HG03095 (cell line): Measurements from ENCODE around the gene A4GNT.
"Not testable (repeated sequence)": the region's sequence is repeated elsewhere in the genome, so short reads cannot be mapped to it uniquely, and the experiment has no call there.

Experiments
- ATAC-seq: cut with Tn5 transposase; IDR thresholded peaks from one replicate; pipeline ENCODE4 v1.9.1; 2021; ENCODE audit warnings: moderate library complexity; ENCODE audit not compliant: unreplicated experiment

Gene A4GNT

DNA sequence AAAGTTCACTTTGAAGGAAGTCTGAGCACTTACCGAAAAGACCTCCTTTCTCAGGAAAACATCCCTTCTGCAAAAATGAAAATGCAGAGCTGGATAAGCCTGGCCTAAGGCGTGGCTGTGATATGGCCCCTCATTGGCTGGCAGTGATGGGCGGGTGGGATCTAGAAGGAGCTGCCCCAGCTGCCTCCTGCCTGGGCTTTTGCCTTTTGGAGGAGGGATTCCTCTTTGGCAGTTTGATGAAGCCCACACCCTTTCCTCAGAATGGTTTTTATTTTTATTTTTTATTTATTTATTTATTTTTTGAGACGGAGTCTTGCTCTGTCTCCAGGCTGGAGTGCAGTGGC, 12.8 kb downstream of the A4GNT start:
- ATAC-seq, result no peak

DNA sequence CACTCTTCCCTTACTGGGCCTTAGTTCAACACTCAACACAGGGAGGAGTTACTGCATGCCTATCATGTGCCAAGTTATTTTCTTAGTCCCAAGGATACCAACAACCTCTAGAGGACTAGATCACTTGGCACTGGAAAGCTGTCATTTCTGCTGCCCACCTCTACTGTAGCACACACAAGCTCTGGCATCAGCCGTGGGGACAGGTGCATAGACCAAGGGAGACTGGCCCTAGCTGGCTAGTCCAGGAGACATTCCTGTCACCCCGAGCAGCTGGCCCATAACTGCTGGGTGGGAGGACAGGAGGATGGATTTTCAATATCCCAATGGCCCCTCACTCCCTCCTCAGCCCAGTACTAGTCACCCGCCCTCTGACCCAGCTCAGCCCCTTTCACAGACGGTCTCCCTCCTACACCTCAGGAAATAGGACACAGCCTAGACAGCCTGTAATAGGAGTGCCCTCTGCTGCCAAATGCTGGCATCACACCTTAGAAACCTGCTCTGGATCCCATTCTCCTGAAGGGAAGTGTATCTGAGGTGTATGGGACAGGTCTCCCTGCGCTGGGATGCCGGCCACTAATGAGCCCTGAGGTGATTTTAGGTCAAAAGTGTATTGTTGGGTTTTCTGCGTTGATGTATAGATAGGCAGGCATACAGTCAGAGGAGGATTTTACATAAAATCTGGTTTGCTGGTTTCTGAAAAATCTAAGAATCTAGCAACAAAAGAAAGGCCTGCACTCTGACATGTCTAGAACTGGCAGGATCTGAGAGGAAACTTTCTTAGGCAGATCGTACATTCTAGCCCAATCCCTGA, 13.4 kb downstream of the A4GNT start:
- ATAC-seq, result peak; percentile 65

DNA sequence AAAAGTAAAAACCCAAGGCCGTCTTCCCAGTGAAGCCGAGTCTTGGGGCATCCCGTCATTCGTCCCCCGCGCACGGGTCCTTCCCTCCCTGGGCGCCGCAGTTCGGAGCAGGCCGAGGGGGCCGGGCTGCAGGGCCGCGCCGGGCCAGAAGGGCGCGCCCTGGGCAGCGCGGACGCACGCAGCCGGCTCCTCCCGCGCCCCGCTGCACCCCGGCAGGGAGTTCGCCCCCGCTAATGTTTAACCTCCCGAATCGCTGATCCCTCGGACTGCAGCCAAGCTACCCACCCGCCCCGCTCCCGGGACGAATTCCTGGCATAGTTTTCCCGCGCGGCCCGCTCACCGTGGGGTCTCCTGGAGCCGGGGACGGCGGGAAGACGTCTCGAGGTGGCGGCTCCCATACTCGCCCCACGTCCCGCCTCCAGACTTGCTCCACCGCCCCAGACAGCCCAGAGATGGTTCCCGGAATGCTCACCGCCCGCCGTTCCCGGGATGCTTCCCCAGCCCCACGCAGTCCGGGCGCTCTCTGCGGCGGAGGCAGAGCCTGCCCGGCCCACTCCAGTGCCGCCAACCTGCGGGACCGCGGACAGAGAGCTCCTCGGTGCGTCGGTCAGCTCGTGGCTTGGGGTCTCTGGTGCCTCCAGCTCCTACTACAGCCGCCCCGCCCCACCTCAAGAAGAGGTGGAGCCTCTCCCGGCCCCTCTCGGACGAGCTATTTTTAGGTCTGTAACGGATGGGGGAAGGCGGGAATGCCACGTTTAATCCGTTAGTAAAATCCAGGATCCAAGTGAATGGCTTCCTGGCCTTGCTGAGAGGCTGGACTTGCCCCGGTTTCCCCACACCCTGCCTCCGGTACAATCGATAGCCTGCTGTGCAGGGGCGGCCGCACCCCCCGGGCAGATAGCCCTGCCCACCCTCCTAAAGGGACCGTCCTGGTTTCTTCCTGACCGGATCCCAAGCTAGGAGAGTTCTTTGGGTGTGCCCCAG, 16.9 kb downstream of the A4GNT start, which contains the start of gene DZIP1L:
DZIP1L (minus strand) TSS at position 621 of the 984 bp plus-strand sequence. CDS start 11,637 bp downstream, outside the sequence.
- peak; percentile 79 for ATAC-seq

DNA sequence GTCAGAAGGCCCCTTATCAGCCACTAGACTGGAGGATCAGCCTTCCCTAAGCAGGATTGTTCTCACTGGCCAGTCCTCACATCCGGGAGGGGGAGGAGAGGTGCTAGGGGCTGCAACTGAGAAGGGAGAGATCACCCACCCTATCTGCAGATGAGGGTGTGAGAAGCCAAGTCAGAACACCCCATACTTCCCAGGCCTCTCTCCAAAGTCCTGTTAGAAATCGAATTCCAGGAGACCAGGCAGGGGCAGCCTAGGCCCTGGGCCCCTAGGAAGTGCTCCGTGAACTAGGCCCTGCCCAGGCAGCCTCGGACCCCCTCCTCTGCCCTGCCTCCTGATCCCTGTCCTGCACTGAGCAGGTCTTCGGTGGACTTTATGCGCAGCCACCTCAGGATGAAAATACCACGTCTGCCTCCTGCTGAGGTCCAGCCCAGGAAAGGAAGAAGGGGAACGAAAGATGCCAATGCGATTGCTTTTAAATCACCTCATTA, 17.7 kb downstream of the A4GNT start:
- ATAC-seq, result no peak

DNA sequence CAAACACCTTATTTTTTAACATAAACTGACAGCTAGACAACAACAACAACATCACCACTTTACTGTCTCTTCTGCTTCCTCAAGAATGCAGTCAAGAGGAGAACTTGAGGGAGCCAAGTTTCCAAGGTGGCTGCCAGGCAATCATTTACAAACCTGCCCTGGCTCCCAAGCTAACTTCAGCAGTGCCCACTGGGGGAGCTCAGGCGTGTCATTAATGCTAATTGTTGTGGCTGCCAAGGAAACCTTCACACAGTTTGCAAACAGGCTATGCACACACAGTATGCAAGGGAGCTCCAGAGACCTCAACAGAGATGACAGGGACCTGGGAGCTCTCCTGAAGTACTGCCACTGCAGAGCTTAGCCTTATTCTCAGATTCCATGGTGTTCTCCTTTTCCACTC, 18.9 kb downstream of the A4GNT start:
- no peak for ATAC-seq

DNA sequence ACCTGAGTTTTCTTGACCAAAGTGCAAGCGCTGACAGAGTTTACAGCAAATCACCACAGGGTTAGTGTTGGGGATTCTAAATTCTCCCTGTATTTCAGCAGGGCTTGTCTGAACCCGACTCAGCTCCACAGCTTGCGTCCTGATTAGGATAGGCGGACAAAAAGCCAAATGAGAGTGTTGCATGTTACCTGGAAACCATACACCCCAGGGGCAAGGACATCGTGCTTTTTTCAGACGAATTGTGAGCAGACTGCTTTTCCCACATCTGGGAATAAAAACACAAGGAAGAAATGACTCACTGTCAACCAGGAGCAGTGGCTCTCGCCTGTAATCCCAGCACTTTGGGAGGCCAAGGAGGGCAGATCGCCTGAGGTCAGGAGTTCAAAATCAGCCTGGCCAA, 19.8 kb downstream of the A4GNT start:
- no peak for ATAC-seq

DNA sequence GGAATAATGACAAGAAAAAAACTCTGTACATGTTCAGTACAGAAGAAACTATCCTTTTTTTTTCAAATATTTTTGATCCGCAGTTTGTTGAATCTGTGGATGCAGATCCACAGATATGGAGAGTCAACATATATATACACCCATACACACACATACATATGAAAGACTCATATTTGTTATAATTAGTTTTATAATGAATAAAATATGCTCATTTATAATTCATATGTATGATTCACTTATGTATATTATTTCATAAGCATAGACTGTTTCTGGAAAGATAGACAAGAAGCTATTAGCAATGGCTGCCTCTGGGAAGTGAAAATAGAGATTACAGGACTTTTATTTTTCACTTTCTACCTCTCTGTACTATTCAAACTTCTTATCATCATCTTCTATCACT, 26.6 kb downstream of the A4GNT start:
- ATAC-seq, result no peak

DNA sequence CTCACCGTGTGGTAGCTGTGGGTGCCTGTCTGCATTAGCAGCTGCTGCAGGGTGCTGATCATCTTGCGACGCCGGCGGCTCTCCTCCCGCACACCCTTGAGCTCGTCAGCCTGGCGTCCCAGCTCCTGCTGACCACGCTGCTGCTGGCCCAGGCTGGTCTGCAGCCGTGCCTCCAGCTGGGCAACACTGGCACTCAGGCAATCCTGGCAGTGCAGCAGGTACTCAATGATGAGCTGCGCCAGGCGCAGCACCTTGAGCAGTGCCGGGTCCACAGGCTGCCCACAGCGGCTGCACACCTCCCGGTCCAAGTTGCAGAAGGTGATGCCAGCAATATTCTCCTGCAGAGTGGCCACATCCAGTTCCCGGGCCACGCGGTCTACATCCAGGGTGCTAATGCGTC, 28.7 kb downstream of the A4GNT start:
- no peak for ATAC-seq

DNA sequence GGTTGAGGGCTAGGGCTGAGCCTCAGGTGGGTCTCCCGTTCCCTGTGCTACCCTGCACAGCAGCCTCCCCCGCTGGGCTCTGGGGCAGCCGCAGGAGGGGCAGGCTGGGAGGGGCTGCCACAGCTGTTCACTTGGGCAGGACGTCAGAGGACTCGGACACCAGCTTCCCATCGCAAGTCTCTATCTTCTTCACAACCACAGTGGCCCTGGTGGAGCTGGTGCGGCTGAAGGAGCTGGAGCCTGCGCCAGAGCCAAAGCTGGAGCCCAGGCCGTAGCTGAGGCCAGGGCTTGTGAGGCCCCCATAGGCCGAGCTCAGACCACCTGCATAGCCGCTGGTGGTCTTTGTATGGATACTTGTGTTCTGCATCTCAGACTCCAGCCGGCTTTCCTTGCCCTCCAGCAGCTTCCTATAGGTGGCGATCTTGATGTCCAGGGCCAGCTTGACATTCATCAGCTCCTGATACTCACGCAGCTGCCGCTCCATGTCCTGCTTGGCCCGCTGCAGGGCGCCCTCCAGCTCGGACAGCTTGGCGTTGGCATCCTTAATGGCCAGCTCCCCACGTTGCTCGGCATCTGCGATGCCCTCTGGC, 30.7 kb downstream of the A4GNT start:
- not testable (repeated sequence) for ATAC-seq

DNA sequence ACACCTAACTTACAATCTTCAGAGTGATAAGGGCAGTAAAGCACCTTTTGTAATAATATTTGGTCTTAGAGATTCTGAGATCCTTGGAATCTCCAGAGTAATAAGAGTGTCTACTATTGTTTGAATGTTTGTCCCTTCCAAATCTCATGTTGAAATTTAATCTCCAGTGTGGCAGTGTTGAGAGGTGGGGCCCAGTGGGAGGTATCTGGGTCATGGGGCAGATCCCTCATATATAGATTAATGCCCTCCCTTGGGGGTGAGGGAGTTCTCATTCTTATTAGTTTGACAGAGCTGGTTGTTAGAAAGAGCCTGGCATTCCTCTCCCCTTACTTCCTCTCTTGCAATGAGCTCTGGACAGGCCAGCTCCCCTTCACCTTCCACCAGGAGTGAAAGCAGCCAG, 32.8 kb downstream of the A4GNT start:
- no peak for ATAC-seq

DNA sequence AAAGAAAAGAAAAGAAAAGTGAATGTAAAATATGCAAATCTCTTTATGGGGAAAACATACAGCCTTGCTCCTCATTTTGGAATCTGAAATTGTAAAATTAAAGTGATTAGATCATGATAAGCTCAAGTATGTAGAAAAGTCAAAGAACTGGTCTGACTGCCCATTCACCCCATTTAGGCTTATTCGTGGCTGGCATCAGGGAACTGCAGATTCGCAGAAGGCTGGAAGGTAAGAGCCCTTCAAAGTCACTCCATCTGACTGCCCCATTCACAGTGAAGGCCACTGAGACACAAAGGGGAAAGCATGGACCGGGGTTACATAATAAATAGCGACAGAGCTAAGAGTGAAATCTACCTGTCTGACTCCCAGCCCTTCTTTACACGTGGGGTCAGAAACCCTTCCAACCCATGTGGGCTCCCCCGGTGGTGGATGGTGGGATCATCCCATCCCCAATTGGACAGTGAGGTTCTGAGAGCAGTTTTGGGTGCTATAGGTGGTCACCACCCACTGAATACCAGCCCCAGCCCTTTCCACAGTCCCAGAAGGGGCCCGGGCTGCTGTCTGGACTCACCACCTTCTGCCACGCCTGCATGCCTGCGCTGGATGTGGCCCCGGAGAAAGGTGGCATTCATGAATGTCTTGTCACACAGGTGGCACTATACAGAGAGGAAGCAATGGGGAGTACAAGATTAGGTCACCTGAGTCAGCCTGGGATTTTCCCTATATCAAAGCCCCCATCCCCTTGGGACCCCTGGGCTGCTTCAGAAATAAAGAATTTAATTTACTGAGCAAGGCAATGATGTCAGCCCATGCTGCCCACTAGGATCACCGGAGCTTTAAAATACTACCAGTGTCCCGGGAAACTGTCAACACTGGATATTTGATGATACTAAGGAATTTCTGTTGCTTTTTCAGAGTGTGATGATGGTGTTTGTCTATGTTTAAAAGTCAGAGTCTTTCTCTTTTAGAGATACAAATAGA, 34.7 kb downstream of the A4GNT start:
- ATAC-seq, result no peak

DNA sequence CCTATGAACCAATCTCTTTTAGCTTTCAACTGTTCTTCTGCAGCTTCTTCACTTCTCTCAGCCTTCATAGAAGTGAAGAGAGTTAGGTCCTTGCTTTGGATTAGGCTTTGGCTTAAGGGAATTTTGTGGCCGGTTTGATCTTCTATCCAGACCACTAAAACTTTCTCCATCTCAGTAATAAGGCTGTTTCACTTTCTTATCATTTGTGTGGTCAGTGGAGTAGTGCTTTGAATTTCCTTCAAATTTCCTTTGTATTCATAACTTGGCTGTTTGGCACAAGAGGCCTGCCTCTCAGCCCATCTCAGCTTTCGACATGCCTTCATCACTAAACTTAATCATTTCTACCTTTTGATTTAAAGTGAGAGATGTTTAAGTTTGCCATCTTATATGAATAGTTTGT, 38.5 kb downstream of the A4GNT start:
- ATAC-seq, result no peak

DNA sequence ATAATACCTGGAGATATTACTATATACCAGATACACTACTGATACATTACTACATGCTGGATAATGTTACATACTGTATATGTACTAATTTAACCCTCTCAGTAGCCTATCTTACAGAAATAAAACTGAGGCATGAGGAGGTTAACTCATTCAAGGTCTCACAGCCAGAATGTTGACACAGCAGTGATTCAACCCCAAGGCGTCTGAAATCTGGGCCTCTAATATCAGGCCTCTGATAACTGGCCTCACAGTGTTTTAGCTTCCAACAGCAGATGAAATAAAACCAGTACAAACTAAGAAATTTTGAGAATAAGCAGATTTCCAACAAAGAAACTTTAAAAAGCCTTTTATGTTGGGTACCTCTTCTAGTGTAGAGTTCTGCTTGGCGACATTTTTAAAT, 40.2 kb downstream of the A4GNT start:
- no peak for ATAC-seq

DNA sequence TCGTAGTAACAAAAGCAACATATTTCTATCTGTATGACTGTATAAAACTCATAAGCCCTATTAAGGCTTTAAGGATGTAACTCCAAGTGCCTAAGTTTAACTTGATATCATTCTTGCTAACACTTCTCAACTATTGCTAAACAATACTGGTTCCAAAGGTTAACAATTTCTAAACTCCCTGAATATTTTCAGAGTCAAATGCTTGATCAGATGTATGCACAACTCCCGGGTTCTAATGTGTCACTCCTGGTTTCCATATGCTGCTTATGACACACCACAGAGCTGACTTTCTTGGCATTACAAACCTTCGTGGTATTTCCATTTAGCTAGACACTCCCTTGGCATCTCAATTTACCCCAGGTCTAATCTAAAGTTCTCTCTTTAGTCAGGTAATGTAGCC, 43.1 kb downstream of the A4GNT start:
- no peak for ATAC-seq

DNA sequence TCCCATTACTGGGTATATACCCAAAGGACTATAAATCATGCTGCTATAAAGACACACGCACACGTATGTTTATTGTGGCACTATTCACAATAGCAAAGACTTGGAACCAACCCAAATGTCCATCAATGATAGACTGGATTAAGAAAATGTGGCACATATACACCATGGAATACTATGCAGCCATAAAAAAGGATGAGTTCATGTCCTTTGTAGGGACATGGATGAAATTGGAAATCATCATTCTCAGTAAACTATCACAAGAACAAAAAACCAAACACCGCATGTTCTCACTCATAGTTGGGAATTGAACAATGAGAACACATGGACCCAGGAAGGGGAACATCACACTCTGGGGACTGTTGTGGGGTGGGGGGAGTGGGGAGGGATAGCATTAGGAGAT, 46.4 kb downstream of the A4GNT start:
- ATAC-seq, result not testable (repeated sequence)

DNA sequence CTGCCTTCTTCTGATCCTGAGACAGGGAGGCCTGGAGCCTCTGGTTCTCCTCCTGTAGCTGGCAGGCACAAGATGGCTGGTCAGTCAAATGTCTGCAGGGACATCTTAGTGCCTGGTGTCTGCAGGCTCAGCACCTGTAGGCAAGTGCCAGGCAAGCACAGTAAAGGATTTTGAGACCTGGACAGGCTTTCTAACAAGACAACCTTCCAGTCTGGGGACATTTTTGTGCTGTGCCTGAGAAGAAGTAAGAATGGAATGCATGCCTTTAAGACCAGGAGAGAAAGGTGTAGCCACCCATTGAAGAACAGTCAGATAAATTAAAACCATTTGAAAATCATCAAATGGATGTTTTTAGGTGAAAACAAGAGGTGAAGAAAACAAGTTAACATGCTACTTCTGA, 48.0 kb downstream of the A4GNT start:
- no peak for ATAC-seq

DNA sequence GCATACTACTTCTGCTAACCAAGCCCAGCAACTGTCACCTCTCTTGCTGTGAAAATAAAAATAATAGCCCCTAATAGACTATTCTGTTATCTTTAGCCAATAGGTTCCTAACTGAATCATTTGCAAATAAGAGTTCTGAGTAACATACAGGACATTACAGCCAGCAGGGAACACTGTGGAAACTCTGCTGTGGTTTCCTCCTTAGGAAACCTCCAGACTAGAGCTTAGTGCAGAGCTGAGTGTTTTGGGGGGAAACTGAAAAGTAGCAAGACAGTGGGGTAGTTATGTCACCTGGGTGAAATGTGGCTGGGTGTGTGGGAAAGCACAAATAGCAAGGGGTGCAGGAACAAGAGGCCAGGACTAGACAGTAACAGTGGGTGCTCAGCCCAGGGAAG, 49.2 kb downstream of the A4GNT start:
- ATAC-seq, result no peak

DNA sequence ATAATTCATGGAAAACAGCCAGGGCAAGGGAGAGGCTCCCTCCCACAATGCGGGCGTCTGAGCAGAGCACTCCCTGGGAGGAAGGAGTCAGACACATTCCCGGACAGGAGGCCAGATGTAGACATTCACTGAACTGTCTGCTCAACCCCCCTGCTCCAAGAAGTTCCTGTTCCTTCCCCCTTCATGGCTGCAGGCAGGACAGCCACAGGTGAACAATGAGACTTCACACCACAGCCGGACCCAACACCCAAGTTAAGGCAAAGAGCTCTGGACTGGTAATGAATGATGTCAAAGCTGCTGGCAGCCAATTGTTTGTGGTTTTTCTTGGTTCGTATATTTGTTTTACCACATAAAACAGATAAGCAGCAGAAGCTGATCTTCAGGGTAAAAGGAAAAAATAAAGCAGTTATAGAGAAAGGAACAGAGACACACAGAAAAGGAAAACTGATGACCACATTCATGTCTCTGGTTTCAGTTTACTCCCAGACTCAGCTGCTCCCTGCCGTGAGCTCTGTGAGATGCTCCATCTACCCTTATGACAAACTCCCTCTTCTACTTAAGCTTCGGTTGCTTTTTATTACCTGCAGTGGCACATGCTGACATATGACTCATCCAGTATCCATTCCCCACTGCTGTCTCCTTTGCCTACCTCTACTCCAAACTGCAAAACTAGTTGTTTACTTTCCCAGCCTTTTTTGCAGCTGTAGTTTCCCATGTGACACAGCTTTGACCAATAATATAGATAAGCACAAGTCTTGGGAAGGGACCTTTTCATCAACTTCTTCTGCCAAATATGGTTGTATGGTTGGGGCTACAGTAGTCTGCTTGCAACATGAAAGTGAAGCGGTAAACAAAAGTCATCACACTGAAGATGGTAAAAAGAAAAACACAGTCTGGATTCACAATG, 49.9 kb downstream of the A4GNT start:
- ATAC-seq, result no peak
